ENCODE measurements around the gene TPD52L3.

The TPD52L3 gene

GRCh38 chr9:6328103-6328502 lies at the start of gene TPD52L3:
TSS of gene TPD52L3 (plus strand) at chr9:6328375. CDS start at chr9:6328596, 221 bp downstream.
- no peak for DNase-seq (ENCODE audit: low read depth)

- no peak for DNase-seq (ENCODE audit: low read depth)
Observed at GRCh38 chr9:6301858-6302257, 26.3 kb upstream of the TPD52L3 start.

- no peak for DNase-seq (ENCODE audit: low read depth)
Observed at GRCh38 chr9:6302417-6302816, 25.8 kb upstream of the TPD52L3 start.

- DNase-seq (ENCODE audit: low read depth) = no peak
Observed at GRCh38 chr9:6304232-6304631, 23.9 kb upstream of the TPD52L3 start.

- DNase-seq (ENCODE audit: low read depth) = no peak
Observed at GRCh38 chr9:6305954-6306563, 22.1 kb upstream of the TPD52L3 start.

- DNase-seq (ENCODE audit: low read depth) = no peak
Observed at GRCh38 chr9:6307551-6308096, 20.6 kb upstream of the TPD52L3 start.

- no peak for DNase-seq (ENCODE audit: low read depth)
Observed at GRCh38 chr9:6330958-6331634, 2.9 kb downstream of the TPD52L3 start.

GRCh38 chr9:6334305-6334704 lies 6.1 kb downstream of the TPD52L3 start:
- DNase-seq (ENCODE audit: low read depth) = no peak

GRCh38 chr9:6348766-6349165 lies 20.6 kb downstream of the TPD52L3 start:
- DNase-seq (ENCODE audit: low read depth) = no peak

GRCh38 chr9:6351737-6352136 lies 23.6 kb downstream of the TPD52L3 start:
- DNase-seq (ENCODE audit: low read depth) = no peak

- DNase-seq (ENCODE audit: low read depth) = peak; percentile 4
Observed at GRCh38 chr9:6354072-6354686, 26.0 kb downstream of the TPD52L3 start.

- DNase-seq (ENCODE audit: low read depth) = no peak
Observed at GRCh38 chr9:6355728-6356127, 27.6 kb downstream of the TPD52L3 start.

GRCh38 chr9:6356441-6356840 lies 28.3 kb downstream of the TPD52L3 start:
- no peak for DNase-seq (ENCODE audit: low read depth)

GRCh38 chr9:6356904-6357303 lies 28.7 kb downstream of the TPD52L3 start:
- no peak for DNase-seq (ENCODE audit: low read depth)

GRCh38 chr9:6367128-6367890 lies 39.1 kb downstream of the TPD52L3 start:
- DNase-seq (ENCODE audit: low read depth) = no peak

GRCh38 chr9:6368831-6369230 lies 40.7 kb downstream of the TPD52L3 start:
- DNase-seq (ENCODE audit: low read depth) = no peak
